ENCODE measurements around the gene RPS6KC1.
"Not testable (repeated sequence)": the region's sequence is repeated elsewhere in the genome, so short reads cannot be mapped to it uniquely, and the experiment has no call there.

Gene RPS6KC1
- 61.6 to 74.3 reads per million in 2 donors for total RNA-seq

- DNase-seq, result peak; percentile 63
Measured at GRCh38 chr1:213051127-213051880, at the start of gene RPS6KC1. Gene RPS6KC1, plus strand, starts transcription at chr1:213051241. Its CDS starts 164 bp downstream, at chr1:213051405.

GRCh38 chr1:213003256-213003655 is 47.8 kb upstream of the RPS6KC1 start:
- no peak for DNase-seq

DNA sequence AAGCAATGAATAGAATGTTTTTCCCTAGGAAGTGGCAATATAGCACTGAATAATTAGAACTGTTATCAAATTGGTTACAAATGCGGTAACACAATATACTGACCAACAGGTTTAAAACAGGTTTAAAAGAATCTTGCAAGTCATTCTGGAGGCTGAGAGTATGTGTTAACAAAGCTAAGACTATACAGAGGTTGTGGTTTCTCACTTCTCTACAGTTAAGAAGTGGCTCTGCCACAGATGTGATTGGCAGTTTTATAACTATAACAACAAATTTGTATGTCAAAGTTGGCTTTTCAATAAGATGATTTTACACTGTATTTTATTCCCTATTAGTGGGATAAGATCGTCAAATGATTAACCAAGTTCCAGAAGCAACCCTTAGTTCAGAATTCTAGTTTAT is 42.5 kb upstream of the RPS6KC1 start:
- no peak for DNase-seq

DNA sequence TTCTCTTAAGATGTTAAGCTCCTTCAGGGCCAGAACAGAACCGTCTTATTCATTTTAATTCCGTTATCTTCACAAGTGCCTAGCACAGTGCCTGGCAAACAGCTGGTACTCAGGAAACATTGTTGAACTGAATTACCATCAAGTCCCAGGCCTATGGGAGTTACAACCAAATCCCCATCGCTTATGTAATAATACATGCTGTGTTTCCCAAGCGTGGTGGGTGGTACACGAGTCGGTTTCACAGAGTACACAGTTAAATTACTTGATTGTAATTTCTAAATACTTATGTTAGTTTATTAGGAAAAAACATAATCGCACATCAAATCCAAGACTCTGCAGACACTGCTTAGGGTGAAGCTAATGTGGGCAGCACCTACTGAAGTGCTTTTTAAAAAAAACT is 36.4 kb upstream of the RPS6KC1 start:
- DNase-seq, result no peak

- DNase-seq, result peak; percentile 85
Measured at GRCh38 chr1:213015099-213016050, 35.7 kb upstream of the RPS6KC1 start, which contains the start of gene ANGEL2. Gene ANGEL2, minus strand, starts transcription at chr1:213015867. Its CDS starts 196 bp downstream, at chr1:213015671.

DNA sequence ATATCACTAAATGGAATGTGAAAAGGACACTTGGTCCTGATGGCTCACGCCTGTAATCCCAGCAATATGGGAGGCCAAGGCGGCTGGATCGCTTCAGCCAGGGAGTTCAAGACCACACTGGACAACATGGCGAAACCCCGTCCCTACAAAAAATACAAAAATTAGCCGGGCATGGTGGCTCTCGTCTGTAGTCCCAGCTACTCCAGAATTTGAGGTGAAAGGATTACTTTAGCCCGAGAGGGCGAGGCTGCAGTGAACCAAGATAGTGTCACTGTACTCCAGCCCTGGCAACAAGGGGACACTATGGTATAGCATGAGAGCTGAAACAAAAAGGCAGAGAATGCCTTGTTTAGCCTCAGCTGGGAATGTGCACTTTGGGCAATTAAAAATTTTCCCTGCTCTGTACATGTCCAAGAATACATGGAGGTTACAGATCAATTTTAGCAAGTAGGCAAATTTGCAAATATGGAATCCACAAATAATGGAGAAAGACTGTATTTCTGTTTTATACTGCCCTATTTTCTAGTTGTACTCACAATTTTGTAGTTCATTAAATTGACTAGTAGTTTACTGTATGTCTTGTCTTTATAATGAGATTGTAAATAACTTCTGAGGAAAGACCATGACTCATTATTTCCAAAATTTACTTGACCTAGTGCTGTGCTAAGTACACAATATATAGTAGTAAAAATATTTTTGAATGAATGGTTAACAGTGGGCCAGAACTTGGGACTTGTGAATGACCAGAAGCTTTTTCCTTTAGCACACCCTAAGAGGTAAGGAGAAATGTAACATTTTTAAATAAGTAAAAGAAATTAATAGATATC is 33.4 kb upstream of the RPS6KC1 start:
- no peak for DNase-seq

DNA sequence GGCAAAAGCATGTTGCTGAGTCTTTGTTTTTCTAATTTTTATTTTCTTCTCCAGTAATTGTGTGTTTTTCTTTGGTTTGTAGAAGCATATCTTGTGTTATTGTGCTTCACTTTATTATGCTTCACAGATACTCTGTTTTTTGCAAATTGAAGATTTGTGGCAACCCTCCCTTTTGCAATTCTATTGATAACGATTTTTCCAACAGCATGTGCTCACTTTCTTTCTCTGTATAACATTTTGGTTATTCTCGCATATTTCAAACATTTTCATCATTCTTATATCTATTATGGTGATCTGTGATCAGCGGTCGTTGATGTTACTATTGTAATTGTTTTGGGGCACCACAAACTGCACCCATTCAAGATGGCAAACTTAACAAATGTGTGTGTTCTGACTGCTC is 31.6 kb upstream of the RPS6KC1 start:
- DNase-seq, result no peak

GRCh38 chr1:213020016-213020415 is 31.0 kb upstream of the RPS6KC1 start:
- DNase-seq, result no peak

- DNase-seq, result not testable (repeated sequence)
Measured at GRCh38 chr1:213027024-213027423, 24.0 kb upstream of the RPS6KC1 start.

- no peak for DNase-seq
Measured at GRCh38 chr1:213032651-213033050, 18.4 kb upstream of the RPS6KC1 start.

DNA sequence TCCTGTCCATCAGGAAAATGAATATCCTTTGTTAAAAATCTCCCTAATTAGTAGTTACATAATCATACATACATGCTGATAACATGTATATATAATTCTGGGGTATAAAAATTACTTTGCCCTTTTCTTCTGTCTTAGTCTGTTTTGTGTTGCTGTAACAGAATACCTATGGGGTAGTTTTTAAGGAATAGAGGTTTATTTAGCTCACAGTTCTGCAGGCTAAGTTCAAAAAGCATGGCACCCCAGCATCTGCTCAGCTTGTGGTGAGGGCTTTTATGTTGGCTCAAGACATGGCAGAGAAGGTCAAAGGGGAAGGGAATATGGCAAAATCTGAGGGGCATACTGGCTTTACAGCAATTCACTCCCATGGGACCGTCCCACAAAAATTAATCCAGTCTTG is 16.3 kb upstream of the RPS6KC1 start:
- DNase-seq, result no peak

GRCh38 chr1:213035573-213035972 is 15.5 kb upstream of the RPS6KC1 start:
- no peak for DNase-seq

- DNase-seq, result no peak
Measured at GRCh38 chr1:213041443-213041842, 9.6 kb upstream of the RPS6KC1 start.

DNA sequence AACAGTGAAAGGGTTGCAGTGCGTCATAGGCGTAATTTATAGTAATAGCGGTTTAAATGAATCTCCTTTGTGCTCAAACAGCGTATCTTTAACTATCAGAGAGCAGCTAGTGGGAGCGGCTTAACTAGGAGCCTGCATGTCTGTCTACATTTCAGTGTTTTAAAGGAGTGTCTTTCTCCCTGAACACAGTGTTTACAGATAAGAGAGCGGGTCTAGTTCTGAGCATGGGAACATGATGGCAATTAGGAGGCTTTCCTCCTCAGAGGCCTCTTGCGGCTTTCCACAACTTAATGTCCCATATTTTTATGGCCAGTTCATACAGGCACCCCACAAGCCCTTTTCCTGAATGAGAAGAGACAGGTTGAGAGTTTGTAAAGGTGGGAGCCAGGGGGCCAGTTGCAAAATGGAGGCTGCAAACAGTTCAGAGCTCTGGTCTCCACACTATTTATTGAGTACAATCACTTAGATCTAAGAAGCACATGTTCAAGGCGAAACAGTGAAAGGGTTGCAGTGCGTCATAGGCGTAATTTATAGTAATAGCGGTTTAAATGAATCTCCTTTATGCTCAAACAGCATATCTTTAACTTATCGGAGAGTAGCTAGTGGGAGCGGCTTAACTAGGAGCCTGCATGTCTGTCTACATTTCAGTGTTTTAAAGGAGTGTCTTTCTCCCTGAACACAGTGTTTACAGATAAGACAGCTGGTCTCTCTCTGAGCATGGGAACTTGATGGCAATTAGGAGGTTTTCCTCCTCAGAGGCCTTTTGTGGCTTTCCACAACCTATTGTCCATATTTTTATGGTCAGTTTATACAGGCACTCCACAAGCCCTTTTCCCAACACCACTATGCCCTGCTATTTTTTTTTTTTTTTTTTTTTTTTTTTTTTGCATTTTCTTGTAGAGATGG is 5.5 kb upstream of the RPS6KC1 start:
- not testable (repeated sequence) for DNase-seq

DNA sequence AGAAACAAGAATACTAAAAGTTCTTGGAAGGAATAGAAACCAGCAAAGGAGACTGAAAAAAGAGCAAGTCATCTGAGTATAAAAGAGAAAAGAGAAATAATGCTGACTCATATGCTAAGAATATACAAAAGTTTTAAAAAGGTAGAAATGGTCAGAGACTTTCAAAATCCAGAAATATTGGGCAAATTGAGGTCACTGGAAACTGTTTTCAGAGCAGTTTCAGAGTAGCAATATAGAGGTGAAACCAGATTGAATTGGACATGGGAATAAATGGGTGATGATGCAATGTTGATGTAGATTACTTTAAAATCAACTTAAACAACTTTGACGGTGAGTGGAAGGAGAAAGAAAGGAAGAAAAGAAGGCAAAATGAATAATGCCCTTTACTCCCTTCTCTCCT is 1.8 kb upstream of the RPS6KC1 start:
- DNase-seq, result no peak

- no peak for DNase-seq
Measured at GRCh38 chr1:213050745-213051126, 305 bp upstream of the RPS6KC1 start.

GRCh38 chr1:213051881-213052202 is 801 bp downstream of the RPS6KC1 start:
- DNase-seq, result no peak

- DNase-seq, result no peak
Measured at GRCh38 chr1:213053455-213053854, 2.4 kb downstream of the RPS6KC1 start.

GRCh38 chr1:213054142-213054541 is 3.1 kb downstream of the RPS6KC1 start:
- DNase-seq, result no peak

DNA sequence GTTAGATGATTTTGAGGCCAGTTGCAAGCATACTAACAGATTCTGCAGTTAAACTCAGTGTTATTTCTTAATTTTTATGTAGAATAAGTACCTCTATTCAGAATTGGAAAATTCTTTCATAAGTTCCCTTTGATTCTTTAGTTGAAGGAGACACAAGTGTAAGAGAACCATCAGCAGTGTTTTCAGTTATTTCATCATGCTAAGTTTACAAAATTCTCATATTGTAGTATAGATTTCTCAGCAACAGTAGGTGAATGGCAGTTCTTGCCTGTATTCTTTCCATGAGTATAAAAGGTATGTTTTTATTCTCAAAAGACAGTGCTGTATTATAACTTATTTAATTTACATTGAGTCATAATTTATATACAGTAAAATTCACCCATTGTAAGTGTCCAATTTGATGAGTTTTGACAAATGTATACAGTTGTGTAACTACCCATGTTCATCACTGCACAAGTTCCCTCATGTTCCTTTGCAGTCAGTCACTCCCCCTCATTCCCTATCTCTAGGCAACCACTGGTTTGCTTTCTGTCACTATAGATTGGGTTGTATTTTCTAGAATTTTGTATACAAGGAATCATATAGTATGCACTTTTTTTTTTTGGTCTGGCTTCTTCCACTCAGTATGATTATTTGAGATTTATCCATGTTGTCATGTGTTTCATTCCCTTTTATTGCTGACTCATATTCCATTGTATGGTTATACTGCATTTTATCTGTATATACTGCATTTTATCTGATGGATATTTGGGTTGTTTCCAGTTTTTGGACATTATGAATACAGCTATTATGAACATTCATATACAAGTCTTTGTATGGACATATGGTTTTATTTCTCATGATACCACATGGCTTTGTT is 3.9 kb downstream of the RPS6KC1 start:
- no peak for DNase-seq

- no peak for DNase-seq
Measured at GRCh38 chr1:213055767-213056166, 4.7 kb downstream of the RPS6KC1 start.

Measured in activated gamma-delta T cell (primary cell).